Sigmoid colon (tissue), 4 donors: ENCODE data around the gene ZNF217.

Experiments
- CTCF ChIP-seq, 4 experiments: fragments of 450-650 bp in 3 of 4; fragments of 200-600 bp in 1 of 4; IDR thresholded peaks; one replicate each; pipeline ENCODE4 v1.5.1; 2016 to 2019; ENCODE audit warnings: antibody characterized with exemption in 4 of 4, mild to moderate bottlenecking in 3 of 4, moderate library complexity in 2 of 4
- POLR2AphosphoS5 ChIP-seq, 4 donors: sonication (generic); formaldehyde crosslinking; IDR thresholded peaks; one replicate each; pipeline ENCODE4 v1.6.1; 2017; ENCODE audit warnings: antibody characterized with exemption in 4 of 4

GRCh38 chr20:53559816-53560215, 33.8 kb downstream of the ZNF217 start:
- TF ChIP-seq POLR2AphosphoS5 (IDR thresholded peaks at IDR 0.05) (no peak), CTCF (IDR thresholded peaks at IDR 0.05) (no peak)
